ENCODE measurements around the gene FBXL19. TPM values are rescaled to one million over a fixed set of nuclear protein-coding genes. Genes with fewer than 3 reads are reported as not detected.

FBXL19 gene
- total and polyA plus RNA-seq, 2 of the 13 experiments (the other 11 are each of a cell fraction or from before 2014, with no cell fraction given) = 6.0 to 13.7 TPM

DNA sequence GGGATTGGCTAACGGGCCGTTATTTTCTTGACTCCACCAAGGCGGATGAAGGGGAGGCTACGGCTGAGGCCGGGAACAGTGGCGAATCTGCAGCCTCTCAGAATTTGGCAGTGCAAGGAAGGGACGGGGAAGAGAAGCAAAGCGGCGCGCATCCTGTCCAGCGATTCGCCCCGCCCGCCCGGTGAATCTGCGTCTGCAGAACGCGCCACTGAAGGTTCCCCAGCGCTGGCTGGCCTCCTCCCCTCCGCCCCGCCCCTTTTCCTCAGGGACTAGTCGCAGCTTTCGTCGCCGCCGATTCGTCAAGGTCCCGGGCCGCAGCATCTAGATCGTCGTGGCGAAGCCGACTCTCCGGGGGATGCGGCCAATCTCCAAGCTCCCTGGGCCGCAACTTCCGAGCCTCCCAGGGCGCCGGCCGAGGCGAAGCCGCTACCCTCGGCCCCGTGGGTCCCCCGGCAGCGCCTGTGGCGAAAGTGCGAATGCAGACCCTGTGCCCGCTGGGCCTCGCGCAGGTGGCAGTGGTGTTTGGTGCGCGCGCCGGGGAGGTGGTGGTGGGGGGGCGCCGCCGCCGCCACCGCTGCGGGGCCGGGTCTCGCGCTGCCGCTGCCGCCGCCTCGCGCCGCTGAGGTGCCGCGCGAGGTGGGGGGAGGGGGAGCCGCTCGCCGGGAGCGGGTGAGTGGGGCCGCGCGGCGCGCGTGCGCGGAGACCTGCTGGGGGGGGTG is 34.2 kb downstream of the FBXL19 start, which contains the start of gene SETD1A (continued):
- TF ChIP-seq, protein P1, sequence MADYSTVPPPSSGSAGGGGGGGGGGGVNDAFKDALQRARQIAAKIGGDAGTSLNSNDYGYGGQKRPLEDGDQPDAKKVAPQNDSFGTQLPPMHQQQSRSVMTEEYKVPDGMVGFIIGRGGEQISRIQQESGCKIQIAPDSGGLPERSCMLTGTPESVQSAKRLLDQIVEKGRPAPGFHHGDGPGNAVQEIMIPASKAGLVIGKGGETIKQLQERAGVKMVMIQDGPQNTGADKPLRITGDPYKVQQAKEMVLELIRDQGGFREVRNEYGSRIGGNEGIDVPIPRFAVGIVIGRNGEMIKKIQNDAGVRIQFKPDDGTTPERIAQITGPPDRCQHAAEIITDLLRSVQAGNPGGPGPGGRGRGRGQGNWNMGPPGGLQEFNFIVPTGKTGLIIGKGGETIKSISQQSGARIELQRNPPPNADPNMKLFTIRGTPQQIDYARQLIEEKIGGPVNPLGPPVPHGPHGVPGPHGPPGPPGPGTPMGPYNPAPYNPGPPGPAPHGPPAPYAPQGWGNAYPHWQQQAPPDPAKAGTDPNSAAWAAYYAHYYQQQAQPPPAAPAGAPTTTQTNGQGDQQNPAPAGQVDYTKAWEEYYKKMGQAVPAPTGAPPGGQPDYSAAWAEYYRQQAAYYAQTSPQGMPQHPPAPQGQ (CRISPR knock-in tag; IDR thresholded peaks at IDR 0.05; ENCODE audit: borderline replicate concordance) = no peak
- TF ChIP-seq, protein P2, sequence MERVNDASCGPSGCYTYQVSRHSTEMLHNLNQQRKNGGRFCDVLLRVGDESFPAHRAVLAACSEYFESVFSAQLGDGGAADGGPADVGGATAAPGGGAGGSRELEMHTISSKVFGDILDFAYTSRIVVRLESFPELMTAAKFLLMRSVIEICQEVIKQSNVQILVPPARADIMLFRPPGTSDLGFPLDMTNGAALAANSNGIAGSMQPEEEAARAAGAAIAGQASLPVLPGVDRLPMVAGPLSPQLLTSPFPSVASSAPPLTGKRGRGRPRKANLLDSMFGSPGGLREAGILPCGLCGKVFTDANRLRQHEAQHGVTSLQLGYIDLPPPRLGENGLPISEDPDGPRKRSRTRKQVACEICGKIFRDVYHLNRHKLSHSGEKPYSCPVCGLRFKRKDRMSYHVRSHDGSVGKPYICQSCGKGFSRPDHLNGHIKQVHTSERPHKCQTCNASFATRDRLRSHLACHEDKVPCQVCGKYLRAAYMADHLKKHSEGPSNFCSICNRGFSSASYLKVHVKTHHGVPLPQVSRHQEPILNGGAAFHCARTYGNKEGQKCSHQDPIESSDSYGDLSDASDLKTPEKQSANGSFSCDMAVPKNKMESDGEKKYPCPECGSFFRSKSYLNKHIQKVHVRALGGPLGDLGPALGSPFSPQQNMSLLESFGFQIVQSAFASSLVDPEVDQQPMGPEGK (CRISPR knock-in tag; IDR thresholded peaks at IDR 0.05) = peak; percentile 79
- no peak; the same call in 1 of the 2 replicates for TF ChIP-seq RXRB (CRISPR knock-in tag; IDR thresholded peaks at IDR 0.05; ENCODE audit: borderline replicate concordance)
- TF ChIP-seq, protein P3, sequence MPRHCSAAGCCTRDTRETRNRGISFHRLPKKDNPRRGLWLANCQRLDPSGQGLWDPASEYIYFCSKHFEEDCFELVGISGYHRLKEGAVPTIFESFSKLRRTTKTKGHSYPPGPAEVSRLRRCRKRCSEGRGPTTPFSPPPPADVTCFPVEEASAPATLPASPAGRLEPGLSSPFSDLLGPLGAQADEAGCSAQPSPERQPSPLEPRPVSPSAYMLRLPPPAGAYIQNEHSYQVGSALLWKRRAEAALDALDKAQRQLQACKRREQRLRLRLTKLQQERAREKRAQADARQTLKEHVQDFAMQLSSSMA (CRISPR knock-in tag; IDR thresholded peaks at IDR 0.05) = no peak
- TF ChIP-seq, protein P4, sequence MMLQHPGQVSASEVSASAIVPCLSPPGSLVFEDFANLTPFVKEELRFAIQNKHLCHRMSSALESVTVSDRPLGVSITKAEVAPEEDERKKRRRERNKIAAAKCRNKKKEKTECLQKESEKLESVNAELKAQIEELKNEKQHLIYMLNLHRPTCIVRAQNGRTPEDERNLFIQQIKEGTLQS (CRISPR knock-in tag; IDR thresholded peaks at IDR 0.05) = no peak
- no peak for TF ChIP-seq ZNF264 (CRISPR knock-in tag; IDR thresholded peaks at IDR 0.05)
- peak; percentile 42 for TF ChIP-seq SALL1 (CRISPR knock-in tag; IDR thresholded peaks at IDR 0.05)
- peak; percentile 61; the same call in 1 of the 2 replicates for TF ChIP-seq TARDBP (CRISPR knock-in tag; IDR thresholded peaks at IDR 0.05)
- TF ChIP-seq ATF7 (IDR thresholded peaks at IDR 0.05) = no peak
- no peak for TF ChIP-seq ATF7 (CRISPR knock-in tag; IDR thresholded peaks at IDR 0.05)
- no peak for TF ChIP-seq IRX3 (CRISPR knock-in tag; IDR thresholded peaks at IDR 0.05; ENCODE audit: borderline replicate concordance, low read depth)
- 0 out of 2 replicates have a peak, but pooled peaks have one; percentile 30 for TF ChIP-seq CAMTA2 (CRISPR knock-in tag; IDR thresholded peaks at IDR 0.05; ENCODE audit: borderline replicate concordance)
- TF ChIP-seq SMYD3 (CRISPR knock-in tag; IDR thresholded peaks at IDR 0.05) = no peak
- no peak; the same call in 1 of the 2 replicates for TF ChIP-seq AKAP8 (CRISPR knock-in tag; IDR thresholded peaks at IDR 0.05)
- 0 out of 2 replicates have a peak, but pooled peaks have one; percentile 6 for TF ChIP-seq ELF4 (CRISPR knock-in tag; IDR thresholded peaks at IDR 0.05; ENCODE audit: borderline replicate concordance)
- TF ChIP-seq ZNF792 (CRISPR knock-in tag; IDR thresholded peaks at IDR 0.05) = peak; percentile 49
- peak; percentile 65 for TF ChIP-seq ZNF563 (CRISPR knock-in tag; IDR thresholded peaks at IDR 0.05)
- TF ChIP-seq, protein P5, sequence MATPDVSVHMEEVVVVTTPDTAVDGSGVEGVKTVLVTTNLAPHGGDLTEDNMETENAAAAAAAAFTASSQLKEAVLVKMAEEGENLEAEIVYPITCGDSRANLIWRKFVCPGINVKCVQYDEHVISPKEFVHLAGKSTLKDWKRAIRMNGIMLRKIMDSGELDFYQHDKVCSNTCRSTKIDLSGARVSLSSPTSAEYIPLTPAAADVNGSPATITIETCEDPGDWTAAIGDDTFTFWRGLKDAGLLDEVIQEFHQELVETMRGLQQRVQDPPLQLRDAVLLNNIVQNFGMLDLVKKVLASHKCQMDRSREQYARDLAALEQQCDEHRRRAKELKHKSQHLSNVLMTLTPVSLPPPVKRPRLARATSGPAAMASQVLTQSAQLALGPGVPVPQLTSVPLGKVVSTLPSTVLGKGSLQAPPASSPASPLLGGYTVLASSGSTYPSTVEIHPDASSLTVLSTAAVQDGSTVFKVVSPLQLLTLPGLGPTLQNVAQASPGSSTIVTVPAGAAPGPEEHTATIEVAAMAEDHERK (CRISPR knock-in tag; IDR thresholded peaks at IDR 0.05; ENCODE audit: low read depth) = peak; percentile 63
- peak; percentile 55 for TF ChIP-seq SRSF4 (IDR thresholded peaks at IDR 0.05; ENCODE audit: low read depth, low read length, poor library complexity, severe bottlenecking)
- TF ChIP-seq ZNF674 (CRISPR knock-in tag; IDR thresholded peaks at IDR 0.05; ENCODE audit: low read depth) = peak; percentile 16; the same call in 1 of the 2 replicates
- TF ChIP-seq, protein P6, sequence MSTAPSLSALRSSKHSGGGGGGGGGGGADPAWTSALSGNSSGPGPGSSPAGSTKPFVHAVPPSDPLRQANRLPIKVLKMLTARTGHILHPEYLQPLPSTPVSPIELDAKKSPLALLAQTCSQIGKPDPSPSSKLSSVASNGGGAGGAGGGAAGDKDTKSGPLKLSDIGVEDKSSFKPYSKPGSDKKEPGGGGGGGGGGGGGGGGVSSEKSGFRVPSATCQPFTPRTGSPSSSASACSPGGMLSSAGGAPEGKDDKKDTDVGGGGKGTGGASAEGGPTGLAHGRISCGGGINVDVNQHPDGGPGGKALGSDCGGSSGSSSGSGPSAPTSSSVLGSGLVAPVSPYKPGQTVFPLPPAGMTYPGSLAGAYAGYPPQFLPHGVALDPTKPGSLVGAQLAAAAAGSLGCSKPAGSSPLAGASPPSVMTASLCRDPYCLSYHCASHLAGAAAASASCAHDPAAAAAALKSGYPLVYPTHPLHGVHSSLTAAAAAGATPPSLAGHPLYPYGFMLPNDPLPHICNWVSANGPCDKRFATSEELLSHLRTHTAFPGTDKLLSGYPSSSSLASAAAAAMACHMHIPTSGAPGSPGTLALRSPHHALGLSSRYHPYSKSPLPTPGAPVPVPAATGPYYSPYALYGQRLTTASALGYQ (CRISPR knock-in tag; IDR thresholded peaks at IDR 0.05) = peak; percentile 62

All from HepG2 (cell line).